IPS-NIHi11 (cell line): ENCODE measurements around the gene TMIGD2.

ENCODE experiments used
- DNase-seq: peaks from one replicate; pipeline ENCODE4 v3.0.0; 2012; ENCODE audit warnings: mixed read lengths, low spot score

TMIGD2 gene

DNA sequence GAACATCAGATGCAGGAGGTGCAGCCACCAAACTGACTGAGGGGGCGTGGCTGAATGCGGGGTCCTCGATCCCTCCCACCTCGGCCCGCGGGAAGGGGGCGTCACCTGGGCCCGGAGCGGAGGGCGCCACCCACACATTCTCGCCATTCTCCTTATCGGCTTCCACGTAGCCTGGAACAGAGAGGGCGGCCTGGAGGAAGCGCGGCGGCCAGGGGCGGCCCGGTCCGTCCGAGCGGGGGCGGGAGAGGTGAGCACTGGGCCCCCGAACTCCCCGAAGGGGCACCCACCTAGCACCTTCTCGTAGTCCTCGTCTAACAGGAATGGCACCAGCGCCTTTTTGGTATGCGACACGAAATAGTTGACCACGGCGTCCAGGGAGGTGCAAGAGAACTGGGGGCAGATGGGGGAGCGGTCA, 24.7 kb upstream of the TMIGD2 start:
- peak; percentile 81 for DNase-seq

DNA sequence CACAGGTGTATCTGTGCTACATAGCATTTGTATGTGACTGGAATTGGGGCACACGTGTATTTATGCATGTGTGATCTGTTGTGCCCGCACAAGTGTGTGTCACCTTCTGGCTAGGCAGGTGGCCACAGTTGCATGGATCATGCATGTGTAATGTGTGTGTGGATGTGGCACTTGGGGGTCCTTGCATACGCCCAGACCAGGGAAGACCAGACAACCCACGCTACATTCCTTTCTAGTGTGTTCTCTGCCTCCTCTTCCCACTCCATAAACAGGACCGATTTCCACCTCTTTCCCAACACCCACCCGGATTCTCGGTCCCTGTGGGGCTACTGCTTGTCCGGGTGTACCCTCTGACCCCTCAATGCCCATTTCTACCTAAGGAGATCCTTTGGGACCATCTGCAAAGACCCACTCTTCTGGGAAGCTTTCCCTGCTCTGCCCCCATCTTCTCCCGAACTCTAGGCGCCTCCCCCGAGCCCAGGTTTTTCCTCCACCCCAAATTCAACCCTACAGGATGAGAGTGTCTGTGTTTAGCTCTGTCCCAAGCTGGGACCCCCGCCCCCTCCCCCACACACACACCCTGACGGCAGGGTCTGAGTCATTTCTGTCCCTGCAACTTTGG, 24.1 kb upstream of the TMIGD2 start:
- DNase-seq: no peak

DNA sequence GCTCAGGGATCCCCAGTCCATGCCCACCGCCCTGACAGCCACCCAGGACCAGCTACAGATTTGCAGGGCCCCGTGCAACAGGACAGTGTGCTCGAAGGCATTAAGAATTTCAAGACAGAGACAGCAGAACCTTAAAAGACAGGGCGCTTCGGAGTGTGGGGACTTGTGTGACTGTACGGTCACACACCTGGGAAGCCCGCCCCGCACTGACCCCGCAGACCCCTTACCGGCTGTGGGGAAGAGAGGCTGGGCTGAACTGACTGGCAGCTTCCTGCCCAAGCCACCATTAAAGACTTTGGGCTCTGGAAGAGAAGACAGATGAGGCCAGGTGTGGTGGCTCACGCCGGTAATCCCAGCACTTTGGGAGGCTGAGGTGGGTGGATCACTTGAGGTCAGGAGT, 22.0 kb upstream of the TMIGD2 start:
- DNase-seq: no peak

DNA sequence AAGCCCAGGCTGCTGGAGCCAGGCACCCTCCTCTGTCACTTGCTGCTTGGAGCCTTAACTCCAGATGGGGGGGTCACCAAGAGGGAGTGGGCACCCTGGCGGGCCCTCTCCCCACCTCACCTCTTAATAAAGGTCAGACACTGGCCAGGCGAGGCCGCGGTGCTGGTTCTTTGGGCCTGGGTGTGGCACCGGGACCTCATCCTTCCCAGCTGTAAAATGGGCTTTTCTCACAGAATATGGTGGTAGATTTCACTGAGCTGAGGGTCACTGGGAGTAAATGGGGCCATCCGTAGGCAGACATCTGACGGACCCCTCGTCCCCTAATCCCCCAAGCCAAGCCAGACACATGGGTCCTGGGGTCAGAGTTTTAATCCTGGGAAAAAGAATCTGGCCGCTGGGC, 21.5 kb upstream of the TMIGD2 start:
- no peak for DNase-seq

DNA sequence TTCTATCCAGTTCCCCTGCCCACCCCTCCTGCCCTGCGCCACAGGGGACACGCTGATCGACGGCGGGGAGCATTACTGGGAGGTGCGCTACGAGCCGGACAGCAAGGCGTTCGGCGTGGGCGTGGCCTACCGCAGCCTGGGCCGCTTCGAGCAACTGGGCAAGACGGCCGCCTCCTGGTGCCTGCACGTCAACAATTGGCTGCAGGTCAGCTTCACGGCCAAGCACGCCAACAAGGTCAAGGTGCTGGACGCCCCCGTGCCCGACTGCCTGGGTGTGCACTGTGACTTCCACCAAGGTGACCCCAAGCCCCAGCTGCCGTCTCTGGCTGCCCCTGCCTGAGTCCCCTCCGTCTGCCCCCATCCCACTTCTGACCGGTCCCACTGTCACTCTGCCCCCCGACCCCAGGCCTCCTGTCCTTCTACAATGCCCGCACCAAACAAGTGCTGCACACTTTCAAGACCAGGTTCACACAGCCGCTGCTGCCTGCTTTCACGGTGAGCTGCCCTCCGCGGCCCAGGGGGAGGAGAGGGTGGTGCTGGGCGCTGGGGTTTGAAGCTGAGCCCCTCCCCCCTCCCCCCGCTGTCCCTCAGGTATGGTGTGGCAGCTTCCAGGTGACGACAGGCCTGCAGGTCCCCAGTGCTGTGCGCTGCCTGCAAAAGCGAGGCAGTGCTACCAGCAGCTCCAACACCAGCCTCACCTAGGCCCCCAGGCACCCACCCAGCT, 20.9 kb upstream of the TMIGD2 start:
- no peak for DNase-seq

DNA sequence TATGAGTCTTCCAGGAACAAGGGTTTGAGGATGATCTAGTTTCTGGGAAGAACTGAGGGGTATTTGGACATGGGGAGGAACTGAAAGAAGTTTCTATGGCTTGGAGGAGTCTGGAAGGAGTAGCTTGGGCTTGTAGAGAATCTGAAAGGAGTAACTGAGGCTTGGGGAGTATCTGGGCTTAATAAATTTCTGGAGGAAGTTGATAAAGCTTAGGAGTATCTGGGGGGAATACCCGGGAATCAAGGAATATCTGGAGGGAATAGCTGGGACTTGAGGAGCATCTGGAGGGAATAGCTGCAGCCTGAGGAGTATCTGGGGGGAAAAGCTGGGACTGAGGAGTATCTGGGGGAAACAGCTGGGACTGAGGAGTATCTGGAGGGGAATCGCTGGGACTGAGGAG, 18.2 kb upstream of the TMIGD2 start:
- DNase-seq: no peak

DNA sequence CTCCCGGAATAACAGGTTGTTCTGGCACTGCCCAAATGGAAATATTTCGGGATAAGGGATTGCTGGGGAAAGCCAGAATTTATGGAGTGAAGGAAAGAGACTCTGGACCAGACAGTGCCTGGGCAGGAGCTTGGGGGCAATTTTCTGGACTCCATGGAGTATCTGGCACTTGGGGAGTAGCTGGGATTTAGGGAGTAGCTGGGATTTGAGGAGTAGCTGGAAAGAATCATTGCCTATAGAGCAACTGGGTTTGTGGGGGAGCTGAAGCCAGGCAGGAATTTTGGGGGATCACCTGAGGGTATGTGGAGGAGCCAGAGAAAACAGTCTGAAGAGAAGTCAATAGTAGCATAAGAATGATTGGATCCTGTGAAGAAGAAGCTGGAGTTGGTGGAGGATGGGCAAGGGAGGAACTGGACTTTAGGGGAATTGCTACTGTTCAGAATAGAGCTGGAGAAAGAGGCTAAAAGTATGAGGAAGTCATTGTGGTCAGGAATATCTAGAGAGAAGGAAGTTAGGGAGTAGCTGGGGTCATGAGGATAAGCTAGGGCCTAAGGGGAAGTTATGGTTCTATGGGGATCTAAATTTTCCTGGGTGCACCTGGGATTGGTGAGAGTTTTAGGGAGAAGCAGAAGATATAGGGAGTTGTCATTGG, 17.0 kb upstream of the TMIGD2 start:
- no peak for DNase-seq

DNA sequence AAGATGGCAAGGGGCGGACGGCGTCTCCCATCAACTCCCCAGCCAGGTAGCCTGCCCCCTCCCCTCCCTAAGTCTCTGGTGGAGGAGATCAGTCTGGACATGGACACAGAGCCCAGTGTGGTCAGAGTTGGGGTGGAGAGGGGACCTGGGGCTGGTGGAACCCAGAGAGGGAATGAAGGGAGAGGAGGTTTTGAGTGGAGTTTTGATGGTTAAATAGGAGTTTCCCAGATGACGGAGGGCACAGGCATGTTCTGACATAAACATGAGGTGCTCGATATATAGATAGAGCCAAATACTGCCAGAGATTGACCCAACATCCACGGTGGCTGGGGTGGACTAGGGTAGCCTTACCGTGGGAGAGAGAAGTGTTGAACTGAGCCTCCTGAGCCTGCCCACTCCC, 16.3 kb upstream of the TMIGD2 start:
- no peak for DNase-seq

DNA sequence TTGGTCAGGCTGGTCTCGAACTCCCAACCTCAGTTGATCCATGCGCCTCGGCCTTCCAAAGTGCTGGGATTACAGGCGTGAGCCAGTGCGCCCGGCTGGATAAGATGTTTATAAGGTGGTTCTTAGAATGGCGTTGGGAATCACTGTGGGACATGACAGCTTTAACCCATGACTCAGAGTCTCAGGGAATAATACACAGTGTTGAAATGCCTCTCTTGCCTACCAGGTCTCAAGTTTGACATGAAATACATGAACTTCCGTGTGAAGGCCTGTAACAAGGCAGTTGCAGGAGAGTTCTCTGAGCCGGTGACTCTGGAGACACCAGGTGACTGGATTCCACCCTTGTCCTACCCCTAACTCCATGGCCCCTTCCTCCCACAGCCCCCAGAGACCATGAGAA, 14.8 kb upstream of the TMIGD2 start:
- DNase-seq: no peak

DNA sequence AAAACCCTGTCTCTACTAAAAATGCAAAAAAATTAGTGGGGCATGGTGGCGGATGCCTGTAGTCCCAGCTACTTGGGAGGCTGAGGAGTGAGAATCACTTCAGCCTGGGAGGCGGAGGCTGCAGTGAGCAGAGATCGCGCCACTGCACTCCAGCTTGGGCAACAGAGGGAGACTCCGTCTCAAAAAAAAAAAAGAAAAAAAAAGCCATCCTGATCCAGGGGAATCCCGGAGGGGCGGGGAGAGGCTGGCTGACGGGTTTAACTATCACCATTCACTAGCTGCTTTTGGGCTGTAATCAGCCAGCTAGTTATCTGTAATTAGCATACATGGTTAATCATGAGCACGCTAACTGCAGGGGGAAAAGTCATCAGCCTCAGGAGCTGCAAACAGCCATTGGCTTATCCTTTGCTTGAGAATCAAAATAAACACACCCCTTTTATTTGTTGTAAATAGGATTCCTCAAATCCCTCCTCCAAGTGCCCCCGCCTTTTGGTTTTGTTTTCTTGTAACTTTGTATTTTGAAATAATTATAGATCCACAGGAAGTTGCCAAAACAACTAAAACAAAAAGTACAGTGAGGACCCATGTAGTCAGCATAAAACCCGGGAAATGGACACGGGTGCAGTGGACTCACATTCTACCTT, 11.8 kb upstream of the TMIGD2 start:
- no peak for DNase-seq

DNA sequence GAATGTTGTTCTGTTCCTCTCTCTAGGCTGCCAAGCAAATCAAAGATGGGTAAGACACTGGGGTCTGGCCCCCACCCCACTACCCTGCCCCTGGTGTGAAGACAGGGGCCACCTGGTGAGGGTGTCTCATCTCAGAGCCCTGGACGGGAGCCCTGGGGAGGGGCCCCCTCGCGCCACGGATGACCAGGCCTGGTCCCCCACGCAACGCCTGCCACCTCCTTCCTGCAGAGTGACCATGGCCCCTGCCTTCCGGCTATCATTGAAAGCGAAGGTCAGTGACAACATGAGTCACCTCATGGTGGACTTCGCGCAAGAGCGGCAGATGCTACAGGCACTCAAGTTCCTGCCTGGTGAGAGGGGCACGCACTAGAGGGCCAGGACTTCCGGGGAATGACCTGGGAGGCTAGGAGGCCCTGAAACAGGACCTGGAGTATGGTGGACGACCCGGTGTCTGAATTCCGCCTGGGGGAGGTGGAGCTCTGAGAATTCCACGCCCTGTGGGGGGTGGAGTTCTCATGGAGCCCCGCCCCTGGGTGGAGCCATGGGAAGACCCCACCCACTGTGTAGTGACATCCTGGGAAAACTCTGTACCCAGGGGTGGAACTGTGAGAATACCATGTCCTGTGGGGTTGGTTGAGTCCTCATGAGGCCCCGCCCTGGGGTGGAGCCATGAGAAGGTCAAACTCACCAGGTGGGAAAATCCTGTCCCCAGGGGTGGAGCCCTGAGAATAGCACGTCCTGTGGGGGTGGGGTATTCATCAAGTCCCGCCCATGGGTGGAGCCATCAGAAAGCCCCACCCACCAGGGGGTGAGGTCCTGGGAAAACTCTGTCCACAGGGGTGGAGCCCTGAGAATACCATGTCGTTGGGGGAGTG, 8.3 kb upstream of the TMIGD2 start:
- DNase-seq: peak; percentile 84

DNA sequence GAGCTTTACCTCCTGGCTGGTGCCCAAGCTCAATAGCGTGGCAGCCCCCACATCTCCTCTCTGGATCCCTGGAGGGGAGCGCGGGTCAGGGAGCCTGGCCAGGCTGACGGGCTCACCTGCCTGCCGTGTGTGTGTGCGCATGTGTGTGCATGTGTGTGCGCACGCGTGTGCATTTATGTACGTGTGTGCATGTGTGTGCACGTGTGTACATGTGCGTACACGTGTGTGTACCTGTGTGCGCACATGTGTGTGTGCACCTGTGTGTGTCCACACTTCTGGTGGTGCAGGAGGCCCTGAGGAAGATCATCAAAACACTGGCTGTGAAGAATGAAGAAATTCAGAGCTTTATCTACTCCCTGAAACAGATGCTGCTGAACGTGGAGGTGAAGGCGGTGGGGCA, 3.5 kb upstream of the TMIGD2 start:
- no peak for DNase-seq

DNA sequence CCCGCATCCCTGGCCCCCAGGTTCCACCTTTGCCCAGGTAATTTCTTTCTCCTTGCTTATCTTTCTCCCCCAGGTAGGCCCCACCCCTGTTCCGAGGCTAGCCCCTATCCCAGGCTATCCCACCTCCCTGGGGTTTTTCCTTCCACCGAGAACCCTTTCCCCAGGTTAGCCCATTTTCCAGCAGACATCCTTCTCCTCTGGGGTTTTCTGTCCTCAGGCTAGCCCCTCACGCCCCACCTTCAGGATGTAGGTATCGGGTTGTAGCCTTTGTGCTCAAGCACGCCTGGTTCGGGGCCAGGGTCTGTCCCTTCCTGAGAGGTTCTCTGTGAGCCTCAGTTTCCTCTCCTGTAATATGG, 3.0 kb upstream of the TMIGD2 start:
- no peak for DNase-seq

DNA sequence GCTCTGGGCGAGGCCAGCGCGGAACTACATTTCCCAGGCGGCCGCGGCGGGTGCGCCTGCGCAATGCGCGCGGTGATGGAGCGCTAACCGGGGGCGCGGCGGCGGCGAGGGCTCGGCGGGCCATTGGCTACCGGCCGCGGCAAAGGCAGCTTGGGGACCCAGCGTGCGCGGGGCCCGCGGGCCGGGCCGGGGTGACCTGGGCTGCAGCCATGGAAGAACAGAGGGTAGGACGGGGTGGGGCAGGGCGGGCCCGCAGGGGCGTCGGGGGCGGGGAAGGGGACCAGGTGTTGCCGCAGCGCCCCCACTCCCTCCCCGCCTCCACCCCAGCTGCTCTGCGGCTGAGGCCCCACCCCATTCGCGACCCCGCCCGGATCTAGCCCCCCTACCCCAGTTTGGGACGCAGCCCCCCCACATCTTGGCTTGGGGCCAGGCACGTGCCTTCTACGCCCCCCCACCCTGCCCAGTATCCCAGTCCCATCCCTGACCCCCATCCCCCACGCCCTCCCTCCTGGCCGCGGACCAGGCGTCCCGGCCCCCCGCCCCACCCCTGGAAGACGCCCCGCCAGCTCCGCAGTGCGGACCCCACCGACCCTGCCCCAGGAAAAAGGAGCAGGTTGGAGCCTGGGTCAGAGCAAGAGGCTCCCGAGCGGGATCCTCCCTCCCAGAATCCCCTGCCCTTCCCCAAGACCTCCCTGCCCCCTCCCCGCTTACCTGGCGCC, 2.5 kb upstream of the TMIGD2 start, which contains the start of gene FSD1:
FSD1 (plus strand) TSS at position 61 of the 719 bp plus-strand sequence; CDS start at position 210, 149 bp downstream.
- DNase-seq: peak; percentile 99

DNA sequence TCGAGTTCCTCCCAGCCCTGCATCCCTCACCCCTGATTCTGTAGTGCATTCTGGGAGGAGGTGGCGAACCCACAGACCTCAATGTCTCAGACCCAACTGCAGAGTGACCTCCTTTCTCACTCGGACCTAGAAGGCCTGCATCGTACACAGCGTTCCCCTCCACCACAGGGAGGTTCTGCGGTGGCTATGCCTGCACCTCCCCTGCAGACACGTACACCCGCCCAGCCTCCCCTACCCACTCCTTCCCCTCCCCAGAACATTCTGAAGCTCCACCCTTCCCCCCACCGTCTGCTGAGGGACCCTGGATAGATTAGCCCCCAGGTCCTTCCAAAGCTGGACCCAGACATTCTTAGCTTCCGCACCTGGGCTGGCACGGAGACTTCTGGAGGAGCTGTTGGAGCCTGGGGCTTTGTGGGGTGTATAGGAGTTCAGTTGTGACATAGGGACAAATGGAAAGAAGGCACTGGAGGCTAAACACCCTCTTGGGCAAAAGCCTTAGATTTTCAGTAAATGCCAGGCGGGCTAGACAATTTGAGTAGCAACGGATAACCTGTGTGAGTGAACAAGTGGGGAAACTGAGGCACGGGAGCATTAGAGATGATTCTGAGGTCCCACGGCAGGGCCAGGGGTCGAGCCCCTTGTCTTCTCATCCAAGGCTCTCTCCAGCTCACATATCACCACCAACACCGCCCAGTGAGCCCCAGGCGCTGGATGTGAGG, 1.8 kb upstream of the TMIGD2 start:
- DNase-seq: no peak

DNA sequence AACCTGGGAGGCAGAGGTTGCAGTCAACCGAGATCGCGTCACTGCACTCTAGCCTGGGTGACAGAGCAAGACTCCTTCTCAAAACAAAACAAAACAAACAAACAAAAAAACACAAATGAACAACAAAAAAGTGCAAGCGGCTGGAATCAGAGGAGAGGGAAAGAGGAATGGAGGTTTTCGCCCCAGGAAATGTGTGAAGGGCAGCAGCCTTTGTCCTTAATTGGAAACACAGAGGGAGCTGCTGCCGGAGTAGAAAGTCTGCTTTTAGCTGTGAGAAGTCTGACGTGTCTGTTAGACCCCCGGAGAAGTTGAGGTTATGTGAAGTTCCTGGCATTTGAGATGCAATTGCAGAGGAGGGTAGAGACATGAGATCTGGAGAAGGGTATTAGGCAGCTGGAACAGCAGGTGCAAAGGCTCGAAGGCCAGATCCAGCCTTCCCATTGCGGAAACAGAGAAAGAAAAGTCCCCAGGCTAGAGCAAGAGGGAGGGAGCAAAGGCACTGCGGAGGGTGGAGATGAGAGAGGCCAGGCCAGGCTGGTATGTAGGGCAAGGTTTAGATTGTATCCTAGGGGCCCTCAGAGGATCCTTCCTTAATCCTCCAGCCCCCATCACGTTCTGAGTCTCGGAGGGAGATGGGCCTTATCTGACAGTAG, 473 bp downstream of the TMIGD2 start:
- DNase-seq: no peak

DNA sequence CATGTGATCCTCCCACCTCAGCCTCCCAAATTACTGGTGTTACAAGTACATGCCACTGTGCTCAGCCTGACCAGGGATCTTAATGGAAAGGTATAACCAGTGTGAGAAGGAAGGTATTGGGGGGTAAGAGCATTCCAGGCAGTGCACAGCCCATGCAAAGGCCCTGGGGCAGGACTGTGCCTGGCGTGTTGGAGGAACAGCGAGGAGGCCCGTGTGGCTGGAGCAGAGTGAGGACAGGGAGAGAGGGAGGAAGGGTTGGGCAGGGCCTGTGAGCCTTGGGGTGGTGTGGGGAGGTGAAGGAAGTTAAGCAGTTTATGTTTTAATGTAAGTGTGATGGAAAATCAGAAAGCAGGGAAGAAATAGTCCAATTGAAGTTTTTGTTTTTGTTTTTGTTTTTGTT, 1.6 kb downstream of the TMIGD2 start:
- DNase-seq: no peak

DNA sequence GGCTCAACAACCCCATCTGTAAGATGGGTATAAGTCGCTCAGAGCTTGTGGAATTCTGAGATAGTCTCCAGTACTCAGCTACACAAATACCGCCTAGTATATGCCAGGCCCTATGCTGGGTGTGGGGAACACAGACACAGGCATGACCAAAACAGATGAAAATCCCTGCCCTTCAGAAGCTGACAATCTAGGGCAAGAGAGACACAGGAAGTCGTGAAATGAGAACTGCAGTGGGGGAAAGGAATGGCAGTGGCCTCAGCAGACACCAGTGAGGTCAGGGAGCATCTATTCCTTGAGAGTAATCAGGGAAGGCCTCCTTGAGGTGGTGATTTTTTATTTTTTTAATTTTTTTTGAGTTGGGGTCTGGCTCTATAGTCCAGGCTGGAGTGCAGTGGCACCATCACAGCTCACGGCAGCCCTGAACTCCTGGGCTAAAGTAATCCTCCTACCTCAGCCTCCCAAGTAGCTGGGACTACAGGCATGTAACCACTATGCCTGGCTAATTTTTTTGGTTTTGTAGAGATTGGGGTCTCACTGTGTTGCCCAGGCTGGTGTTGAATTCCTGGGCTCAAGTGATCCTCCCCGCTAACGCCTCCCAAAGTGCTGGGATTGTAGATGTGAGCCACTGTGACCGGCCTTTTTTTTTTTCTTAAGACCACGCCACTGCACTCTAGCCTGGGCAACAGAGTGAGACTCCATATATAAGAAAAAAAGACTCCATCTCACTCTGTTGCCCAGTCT, 3.2 kb downstream of the TMIGD2 start:
- DNase-seq: no peak
